ENCODE data around the gene USP36.

The USP36 gene

GRCh38 chr17:78840530-78840779, 159 bp downstream of the USP36 start:
- DNase-seq (ENCODE audit: low read depth, low spot score), result no peak
- peak overlapping the region; percentile 93 for H3K27ac ChIP-seq

- no peak for DNase-seq (ENCODE audit: low read depth, low spot score)
- peak overlapping the region; percentile 93 for H3K27ac ChIP-seq
Observed at GRCh38 chr17:78839762-78840529, 668 bp downstream of the USP36 start.

GRCh38 chr17:78839235-78839761, 1.3 kb downstream of the USP36 start:
- peak; percentile 40 for DNase-seq (ENCODE audit: low read depth, low spot score)
- H3K27ac ChIP-seq, result peak overlapping the region; percentile 93

- DNase-seq (ENCODE audit: low read depth, low spot score), result no peak
- H3K27ac ChIP-seq, result peak overlapping the region; percentile 93
Observed at GRCh38 chr17:78838574-78839005, 2.0 kb downstream of the USP36 start.

GRCh38 chr17:78836420-78837021, 4.1 kb downstream of the USP36 start:
- H3K27ac ChIP-seq, result no peak overlapping the region
- DNase-seq (ENCODE audit: low read depth, low spot score), result no peak

- DNase-seq (ENCODE audit: low read depth, low spot score), result no peak
Observed at GRCh38 chr17:78834571-78834970, 6.0 kb downstream of the USP36 start.

GRCh38 chr17:78832541-78832810, 8.1 kb downstream of the USP36 start:
- no peak for DNase-seq (ENCODE audit: low read depth, low spot score)
- no peak overlapping the region for H3K27ac ChIP-seq

More at GRCh38 chr17:78834571-78834970, 6.0 kb downstream of the USP36 start:
- no peak overlapping the region for H3K27ac ChIP-seq

- DNase-seq (ENCODE audit: low read depth, low spot score), result no peak
- no peak overlapping the region for H3K27ac ChIP-seq
Observed at GRCh38 chr17:78831688-78832540, 8.7 kb downstream of the USP36 start.

GRCh38 chr17:78829477-78829876, 11.1 kb downstream of the USP36 start:
- DNase-seq (ENCODE audit: low read depth, low spot score), result no peak
- H3K27ac ChIP-seq, result no peak overlapping the region

- no peak for DNase-seq (ENCODE audit: low read depth, low spot score)
- no peak overlapping the region for H3K27ac ChIP-seq
Observed at GRCh38 chr17:78828470-78829185, 12.0 kb downstream of the USP36 start.

GRCh38 chr17:78826836-78827509, 13.6 kb downstream of the USP36 start:
- no peak for DNase-seq (ENCODE audit: low read depth, low spot score)
- no peak overlapping the region for H3K27ac ChIP-seq

- H3K27ac ChIP-seq, result no peak overlapping the region
- DNase-seq (ENCODE audit: low read depth, low spot score), result no peak
Observed at GRCh38 chr17:78826421-78826820, 14.2 kb downstream of the USP36 start.

- DNase-seq (ENCODE audit: low read depth, low spot score), result no peak
- H3K27ac ChIP-seq, result no peak overlapping the region
Observed at GRCh38 chr17:78825696-78826095, 14.9 kb downstream of the USP36 start.

- DNase-seq (ENCODE audit: low read depth, low spot score), result no peak
- no peak overlapping the region for H3K27ac ChIP-seq
Observed at GRCh38 chr17:78824240-78824639, 16.4 kb downstream of the USP36 start.

- H3K27ac ChIP-seq, result no peak overlapping the region
Observed at GRCh38 chr17:78823282-78824046, 17.1 kb downstream of the USP36 start.

GRCh38 chr17:78822552-78822951, 18.1 kb downstream of the USP36 start:
- no peak for DNase-seq (ENCODE audit: low read depth, low spot score)
- no peak overlapping the region for H3K27ac ChIP-seq

More at GRCh38 chr17:78823282-78824046, 17.1 kb downstream of the USP36 start:
- no peak for DNase-seq (ENCODE audit: low read depth, low spot score)

GRCh38 chr17:78821961-78822360, 18.7 kb downstream of the USP36 start:
- DNase-seq (ENCODE audit: low read depth, low spot score), result no peak
- H3K27ac ChIP-seq, result no peak overlapping the region

GRCh38 chr17:78820841-78821240, 19.8 kb downstream of the USP36 start:
- H3K27ac ChIP-seq, result no peak overlapping the region
- DNase-seq (ENCODE audit: low read depth, low spot score), result no peak

Measured in epithelial cell of prostate (primary cell).